GM12801 (cell line): Measurements from ENCODE around the gene ARHGEF10L.

ENCODE experiments used
- CTCF ChIP-seq: IDR thresholded peaks from one replicate; pipeline ENCODE4 v1.5.1; 2011; ENCODE audit warnings: control low read depth; ENCODE audit not compliant: insufficient read length; ENCODE audit errors: extremely low read depth

ARHGEF10L gene

GRCh38 chr1:17688217-17688810, 148.8 kb downstream of the ARHGEF10L start:
- no peak for TF ChIP-seq CTCF

DNA sequence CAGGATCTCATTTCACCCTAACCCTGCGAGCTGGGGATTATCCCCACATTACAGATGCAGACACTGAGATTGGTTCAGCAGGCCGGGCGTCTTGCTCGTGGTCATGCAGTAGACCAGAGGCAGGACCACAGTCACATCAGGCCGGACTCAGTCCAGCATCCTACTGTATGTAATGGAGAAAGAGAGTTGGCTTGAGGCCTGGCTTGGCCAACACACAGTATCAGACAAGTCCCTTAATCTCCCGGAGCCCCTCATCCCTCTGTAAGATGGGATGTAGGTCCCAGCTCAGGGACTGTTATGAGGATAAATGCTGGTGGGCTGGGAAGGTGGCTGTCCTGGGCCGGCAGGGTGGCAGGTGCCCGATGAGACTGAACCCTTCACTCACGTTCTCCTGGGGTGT, 149.5 kb downstream of the ARHGEF10L start:
- no peak for TF ChIP-seq CTCF

GRCh38 chr1:17690906-17691634, 151.6 kb downstream of the ARHGEF10L start:
- TF ChIP-seq CTCF: no peak

- no peak for TF ChIP-seq CTCF
These were observed 153.1 kb downstream of the ARHGEF10L start for GRCh38 chr1:17692645-17693044.

DNA sequence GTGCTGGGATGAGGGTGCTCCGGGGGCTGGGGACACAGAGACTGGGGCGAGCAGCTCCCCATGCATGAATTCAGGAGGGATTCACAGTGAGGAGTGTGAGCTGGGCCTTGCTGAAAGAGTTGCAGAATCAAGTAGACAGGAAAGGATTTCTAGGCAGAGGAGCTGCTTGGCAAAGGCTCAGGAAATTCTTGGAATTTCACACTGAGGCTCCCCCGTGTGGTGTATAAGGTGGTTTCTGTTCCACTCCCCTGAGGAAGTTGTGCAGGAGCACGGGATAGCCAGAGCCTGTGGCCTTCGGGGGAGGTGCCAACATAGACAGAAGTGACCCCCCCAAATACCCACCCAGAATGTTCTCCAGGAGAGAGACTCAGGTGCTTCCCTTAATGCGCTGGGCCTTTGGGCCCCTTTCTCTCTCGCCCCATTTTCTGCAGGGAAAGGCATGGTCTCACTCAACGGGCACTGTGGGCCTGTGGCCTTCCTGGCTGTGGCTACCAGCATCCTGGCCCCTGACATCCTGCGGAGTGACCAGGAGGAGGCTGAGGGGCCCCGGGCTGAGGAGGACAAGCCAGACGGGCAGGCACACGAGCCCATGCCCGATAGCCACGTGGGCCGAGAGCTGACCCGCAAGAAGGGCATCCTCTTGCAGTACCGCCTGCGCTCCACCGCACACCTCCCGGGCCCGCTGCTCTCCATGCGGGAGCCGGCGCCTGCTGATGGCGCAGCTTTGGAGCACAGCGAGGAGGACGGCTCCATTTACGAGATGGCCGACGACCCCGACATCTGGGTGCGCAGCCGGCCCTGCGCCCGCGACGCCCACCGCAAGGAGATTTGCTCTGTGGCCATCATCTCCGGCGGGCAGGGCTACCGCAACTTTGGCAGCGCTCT, 157.2 kb downstream of the ARHGEF10L start:
- TF ChIP-seq CTCF: no peak

DNA sequence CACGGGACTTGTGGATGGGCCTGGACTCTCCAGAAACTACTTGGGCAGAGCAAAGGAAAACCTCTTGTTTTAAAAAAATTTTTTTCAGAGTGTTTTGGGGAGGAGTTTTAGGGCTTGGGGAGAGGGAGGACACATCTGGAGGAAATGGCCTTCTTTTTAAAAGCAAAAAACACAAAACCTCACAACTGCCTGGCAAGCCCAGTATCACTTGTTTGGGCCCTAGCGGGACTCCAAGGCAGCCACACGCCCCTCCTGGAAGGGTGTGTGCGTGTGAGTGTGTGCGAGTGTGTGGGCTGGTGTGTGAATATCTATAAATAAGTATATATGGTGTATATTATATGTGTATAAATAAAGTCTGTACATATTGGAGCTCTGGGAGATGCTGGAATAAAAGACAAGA, 158.0 kb downstream of the ARHGEF10L start:
- TF ChIP-seq CTCF: no peak

DNA sequence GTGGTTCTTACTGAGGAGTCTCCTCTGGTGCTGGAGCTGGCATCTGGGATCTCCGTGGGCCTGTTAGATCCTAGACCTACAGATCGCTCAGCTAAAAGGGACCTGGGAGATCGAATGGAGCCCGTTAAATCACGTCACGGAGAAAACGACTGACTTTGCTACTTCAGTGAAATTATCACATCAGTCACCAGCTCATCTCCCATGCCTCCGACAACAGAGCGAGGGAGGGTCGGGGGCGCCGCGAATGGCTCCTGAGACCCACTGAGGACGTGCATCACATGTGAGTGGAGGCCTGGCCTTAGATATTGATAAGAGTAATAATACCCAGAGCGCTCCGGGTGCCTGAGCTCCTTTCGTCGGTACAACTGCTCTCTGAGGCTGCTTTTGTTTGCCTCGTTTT, 160.1 kb downstream of the ARHGEF10L start:
- no peak for TF ChIP-seq CTCF
